Measurements from ENCODE around the gene SLC25A38.

DNA sequence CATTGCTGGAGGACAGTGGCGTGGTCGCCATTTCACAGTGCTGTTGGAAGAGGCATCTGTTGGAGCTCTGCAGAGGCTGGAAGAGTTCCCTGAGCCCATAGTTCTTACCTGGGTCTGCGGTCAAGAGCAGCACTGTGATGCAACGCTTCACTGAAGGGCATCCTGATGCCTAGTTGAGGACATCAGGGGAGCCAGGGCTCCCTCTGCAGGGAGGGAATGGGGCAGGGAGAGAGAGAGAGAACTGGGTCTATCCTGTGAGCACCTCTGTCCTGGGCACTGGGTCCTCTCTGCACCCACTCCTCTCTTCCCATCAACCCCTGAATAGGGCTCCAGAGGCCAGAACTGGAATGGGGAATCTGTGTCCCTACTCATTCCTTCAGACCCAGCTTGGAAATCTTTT lies 60.4 kb downstream of the SLC25A38 start:
- TF ChIP-seq, protein P1, sequence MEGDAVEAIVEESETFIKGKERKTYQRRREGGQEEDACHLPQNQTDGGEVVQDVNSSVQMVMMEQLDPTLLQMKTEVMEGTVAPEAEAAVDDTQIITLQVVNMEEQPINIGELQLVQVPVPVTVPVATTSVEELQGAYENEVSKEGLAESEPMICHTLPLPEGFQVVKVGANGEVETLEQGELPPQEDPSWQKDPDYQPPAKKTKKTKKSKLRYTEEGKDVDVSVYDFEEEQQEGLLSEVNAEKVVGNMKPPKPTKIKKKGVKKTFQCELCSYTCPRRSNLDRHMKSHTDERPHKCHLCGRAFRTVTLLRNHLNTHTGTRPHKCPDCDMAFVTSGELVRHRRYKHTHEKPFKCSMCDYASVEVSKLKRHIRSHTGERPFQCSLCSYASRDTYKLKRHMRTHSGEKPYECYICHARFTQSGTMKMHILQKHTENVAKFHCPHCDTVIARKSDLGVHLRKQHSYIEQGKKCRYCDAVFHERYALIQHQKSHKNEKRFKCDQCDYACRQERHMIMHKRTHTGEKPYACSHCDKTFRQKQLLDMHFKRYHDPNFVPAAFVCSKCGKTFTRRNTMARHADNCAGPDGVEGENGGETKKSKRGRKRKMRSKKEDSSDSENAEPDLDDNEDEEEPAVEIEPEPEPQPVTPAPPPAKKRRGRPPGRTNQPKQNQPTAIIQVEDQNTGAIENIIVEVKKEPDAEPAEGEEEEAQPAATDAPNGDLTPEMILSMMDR (conservative IDR thresholded peaks at IDR 0.05 in 1 of 2, IDR thresholded peaks at IDR 0.05 in 1 of 2; ENCODE audit: low read depth in 1 of 2, low read length in 2 of 2), result no peak
- TF ChIP-seq EZH2 (IDR thresholded peaks at IDR 0.05; ENCODE audit: low read length, missing control alignments), result no peak
